Cardiac muscle cell (in vitro differentiated cells and primary cell): ENCODE data around the gene C20orf144. TPM values are rescaled to one million over a fixed set of nuclear protein-coding genes. Genes with fewer than 3 reads are reported as not detected.

Source experiments
- DNase-seq, 2 donors: peaks; one replicate each; pipeline versions ENCODE4 v3.0.0 to v3.0.0-alpha.2; 2010 to 2017; ENCODE audit warnings: low read depth in 1 of 2, low spot score in 1 of 2
- H3K27ac ChIP-seq: fragments of 200-600 bp; sonication (generic); 2 replicates; pipeline ENCODE4 v1.5.1; 2016
- H3K27me3 ChIP-seq: fragments of 200-600 bp; sonication (generic); 2 replicates; pipeline ENCODE4 v1.6.0; 2016; ENCODE audit warnings: control low read depth
- H3K36me3 ChIP-seq: fragments of 200-600 bp; sonication (generic); 2 replicates; pipeline ENCODE4 v1.5.1; 2016; ENCODE audit warnings: control low read depth
- H3K4me1 ChIP-seq: fragments of 200-600 bp; sonication (generic); 2 replicates; pipeline ENCODE4 v1.8.1; 2017; ENCODE audit warnings: low read depth, mild to moderate bottlenecking, mixed run types
- H3K4me3 ChIP-seq: fragments of 200-600 bp; sonication (generic); 2 replicates; pipeline ENCODE4 v1.5.1; 2016; ENCODE audit warnings: mild to moderate bottlenecking
- H3K9me3 ChIP-seq: fragments of 200-600 bp; sonication (generic); 2 replicates; pipeline ENCODE4 v1.5.1; 2017; ENCODE audit warnings: low read depth, mild to moderate bottlenecking, control low read depth
- CTCF ChIP-seq: IDR thresholded peaks from 2 replicates; pipeline ENCODE4 v1.5.1; 2012; ENCODE audit warnings: low read depth, mild to moderate bottlenecking, low read length
- polyA plus RNA-seq: library from polyadenylated mRNA; unstranded; fragments of >200 nt; fragmentation: Nextera tagmentation; extraction: Ambion mirVana; gene quantifications from 2 replicates; pipeline ENCODE4 v1.2.1, GENCODE V29; 2016
- total RNA-seq: library from RNA; depleted of rRNA; stranded (reverse); fragments of >200 nt; gene quantifications from 2 replicates; pipeline ENCODE4 v1.2.3, GENCODE V29; 2016

The C20orf144 gene
- total and polyA plus RNA-seq, 2 experiments from 2014 or later = 0.21 to 1.4 TPM

- Histone ChIP-seq H3K27ac (no peak overlapping the region), H3K36me3 (peaks cover 13% of the 10 kb centered on the region), H3K4me1 (peaks cover 13% of the 10 kb centered on the region), H3K4me3 (no peak overlapping the region), H3K9me3 (no peaks in the 10 kb centered on the region), H3K27me3 (no peaks in the 10 kb centered on the region)
- DNase-seq = peak; percentile 78 to 86
- peak; percentile 92 for TF ChIP-seq CTCF
These were observed 5.7 kb downstream of the C20orf144 start for GRCh38 chr20:33667676-33668465.

- DNase-seq = no peak
- TF ChIP-seq CTCF = no peak
- peaks cover 13% of the 10 kb centered on the region for H3K36me3 ChIP-seq
- H3K27ac ChIP-seq = no peak overlapping the region
- H3K4me3 ChIP-seq = no peak overlapping the region
- H3K9me3 ChIP-seq = no peaks in the 10 kb centered on the region
- H3K4me1 ChIP-seq = peaks cover 19% of the 10 kb centered on the region
- no peaks in the 10 kb centered on the region for H3K27me3 ChIP-seq
These were observed 6.5 kb downstream of the C20orf144 start for GRCh38 chr20:33668466-33669155.

- H3K27ac ChIP-seq = no peak overlapping the region
- no peaks in the 10 kb centered on the region for H3K9me3 ChIP-seq
- H3K4me1 ChIP-seq = peaks cover 19% of the 10 kb centered on the region
- H3K4me3 ChIP-seq = no peak overlapping the region
- TF ChIP-seq CTCF = no peak
- DNase-seq = no peak
- no peaks in the 10 kb centered on the region for H3K27me3 ChIP-seq
- H3K36me3 ChIP-seq = peaks cover 13% of the 10 kb centered on the region
These were observed 7.1 kb downstream of the C20orf144 start for GRCh38 chr20:33669224-33669623.

- Histone ChIP-seq H3K27ac (no peak overlapping the region), H3K4me3 (no peak overlapping the region), H3K27me3 (no peaks in the 10 kb centered on the region), H3K9me3 (no peaks in the 10 kb centered on the region), H3K4me1 (peaks cover 25% of the 10 kb centered on the region), H3K36me3 (peaks cover 13% of the 10 kb centered on the region)
- no peak for DNase-seq
- no peak for TF ChIP-seq CTCF
These were observed 7.9 kb downstream of the C20orf144 start for GRCh38 chr20:33669873-33670640.

- Histone ChIP-seq H3K4me1 (peaks cover 32% of the 10 kb centered on the region), H3K4me3 (no peak overlapping the region), H3K36me3 (peaks cover 13% of the 10 kb centered on the region), H3K27ac (no peak overlapping the region), H3K9me3 (no peaks in the 10 kb centered on the region), H3K27me3 (no peaks in the 10 kb centered on the region)
- DNase-seq = no peak
- TF ChIP-seq CTCF = no peak
These were observed 8.8 kb downstream of the C20orf144 start for GRCh38 chr20:33670715-33671499.
